ENCODE data around the gene SPRYD7. TPM values are rescaled to one million over a fixed set of nuclear protein-coding genes. Genes with fewer than 3 reads are reported as not detected.

Gene SPRYD7
- polyA plus RNA-seq, 1 of the 3 experiments (the other 2 are of a cell fraction), result 8.6 TPM

- no peak for TF ChIP-seq CTCF (IDR thresholded peaks at IDR 0.05)
- no peak for TF ChIP-seq USF1 (IDR thresholded peaks at IDR 0.05; ENCODE audit: borderline replicate concordance, low read depth)
- TF ChIP-seq ZBTB33 (IDR thresholded peaks at IDR 0.05; ENCODE audit: borderline replicate concordance, low read depth), result no peak
- TF ChIP-seq FOXM1 (IDR thresholded peaks at IDR 0.05; ENCODE audit: low read depth), result no peak
- TF ChIP-seq FOXJ3 (CRISPR knock-in tag; IDR thresholded peaks at IDR 0.05), result no peak
- TF ChIP-seq EP300 (IDR thresholded peaks at IDR 0.05; ENCODE audit: borderline replicate concordance in 1 of 2, low read depth in 1 of 2, low read length in 1 of 2), result no peak
- no peak for TF ChIP-seq IRF3 (IDR thresholded peaks at IDR 0.05; ENCODE audit: low read depth, low read length)
Observed at GRCh38 chr13:49939321-49939720, 3.2 kb upstream of the SPRYD7 start (continued).

- Histone ChIP-seq H3K27me3 (ENCODE audit: insufficient read depth) (no peaks in the 10 kb centered on the region), H3K4me2 (no peak overlapping the region), H2AFZ (ENCODE audit: low read depth) (no peak overlapping the region), H3K9me2 (no peaks in the 10 kb centered on the region), H3K36me3 (replicated peaks in 1 of 2; ENCODE audit: control insufficient read depth in 1 of 2, insufficient read depth in 2 of 2, low read length in 1 of 2) (no peaks in the 10 kb centered on the region), H3K79me2 (ENCODE audit: insufficient read depth) (peaks cover 15% of the 10 kb centered on the region), H3K9ac (no peak overlapping the region), H3K9me3 (no peaks in the 10 kb centered on the region), H4K20me1 (ENCODE audit: insufficient read depth) (no peaks in the 10 kb centered on the region), H3K4me3 (ENCODE audit: low read depth in 2 of 2, low read length in 1 of 2) (no peak overlapping the region), H3F3A (replicated peaks; ENCODE audit: insufficient read depth) (peaks cover 4% of the 10 kb centered on the region), H3K4me1 (ENCODE audit: control insufficient read depth in 1 of 2, insufficient read depth in 2 of 2, low read depth in 1 of 2, low read length in 1 of 2) (peaks cover 0 to 7% of the 10 kb centered on the region in 2 experiments; a peak in 3 of 4 replicates), H3K27ac (ENCODE audit: low read depth in 2 of 2, low read length in 1 of 2) (no peak overlapping the region)
- WGBS (ENCODE audit: low lambda C conversion rate), result 76% methylated on average over 5 of the region's 5 CpGs
- TF ChIP-seq ZBTB33 (IDR thresholded peaks at IDR 0.05; ENCODE audit: borderline replicate concordance, low read depth) (no peak), SMC3 (IDR thresholded peaks at IDR 0.05; ENCODE audit: low read depth, low read length) (no peak), GATA2 (CRISPR knock-in tag; IDR thresholded peaks at IDR 0.05) (no peak), MAX (IDR thresholded peaks at IDR 0.05; ENCODE audit: low read depth) (no peak), EP300 (IDR thresholded peaks at IDR 0.05; ENCODE audit: borderline replicate concordance in 1 of 2, low read depth in 1 of 2, low read length in 1 of 2) (no peak), IRF3 (IDR thresholded peaks at IDR 0.05; ENCODE audit: low read depth, low read length) (no peak), FOSL2 (IDR thresholded peaks at IDR 0.05; ENCODE audit: borderline replicate concordance, low read depth) (no peak), CTCF (IDR thresholded peaks at IDR 0.05) (no peak), RCOR1 (IDR thresholded peaks at IDR 0.05; ENCODE audit: low read length) (no peak), USF1 (IDR thresholded peaks at IDR 0.05; ENCODE audit: borderline replicate concordance, low read depth) (no peak), JUND (IDR thresholded peaks at IDR 0.05) (no peak)
- POLR2A ChIA-PET, result no interaction called here
- CTCF ChIA-PET, result interaction anchor here (0.8 to 1.1 kb wide), 2 partner anchors 9 to 11 kb away, joined by 3 read pairs; no protein-coding TSS in a partner anchor
- no peak for DNase-seq
Observed at GRCh38 chr13:49938921-49939320, 2.8 kb upstream of the SPRYD7 start.

Measured in SK-N-SH (cell line).